Peyer's patch (tissue), 4 donors: ENCODE results near the gene PRSS36. TPM values are rescaled to one million over a fixed set of nuclear protein-coding genes. Genes with fewer than 3 reads are reported as not detected.
A peak's percentile ranks its signal among the peaks of the same experiment; 100 is the strongest.
"Not testable (repeated sequence)": the region's sequence is repeated elsewhere in the genome, so short reads cannot be mapped to it uniquely, and the experiment has no call there.

Source experiments
- DNase-seq, 3 donors: peaks; one replicate each; pipeline ENCODE4 v3.0.0-alpha.2; 2017 to 2019
- H3K27ac ChIP-seq, 4 donors: fragments of 200-600 bp; sonication (generic); one replicate each; pipeline ENCODE4 v1.5.1; 2016 to 2019
- H3K27me3 ChIP-seq, 2 donors: fragments of 200-600 bp; sonication (generic); one replicate each; pipeline ENCODE4 v1.5.1; 2019
- H3K36me3 ChIP-seq, 3 donors: fragments of 200-600 bp; sonication (generic); one replicate each; pipeline ENCODE4 v1.5.1; 2016 to 2019
- H3K4me1 ChIP-seq, 4 donors: fragments of 200-600 bp; sonication (generic); one replicate each; pipeline ENCODE4 v1.5.1; 2016 to 2019
- H3K4me3 ChIP-seq, 4 donors: fragments of 200-600 bp; sonication (generic); 1 replicate in 3 of 4; 2 replicates in 1 of 4; pipeline ENCODE4 v1.5.1; 2016 to 2019; ENCODE audit warnings: mild to moderate bottlenecking in 1 of 4
- H3K9me3 ChIP-seq, 4 donors: fragments of 200-600 bp; sonication (generic); one replicate each; pipeline ENCODE4 v1.5.1; 2016 to 2019; ENCODE audit warnings: mild to moderate bottlenecking in 1 of 4
- POLR2A ChIP-seq, 2 donors: fragments of 450-650 bp; IDR thresholded peaks; one replicate each; pipeline ENCODE4 v1.5.1; 2017; ENCODE audit warnings: antibody characterized with exemption in 2 of 2, mild to moderate bottlenecking in 2 of 2, moderate library complexity in 2 of 2
- total RNA-seq, 4 donors: library from RNA; depleted of rRNA; stranded (reverse); fragments of >200 nt; gene quantifications; one replicate each; pipeline ENCODE4 v1.1.0, GENCODE V29; 2016
- TF ChIP-seq, protein P1 (sequence below), 6 experiments: fragments of 450-650 bp in 4 of 6; fragments of 200-600 bp in 2 of 6; sonication (generic) in 1 of 6; IDR thresholded peaks; one replicate each; pipeline ENCODE4 v1.5.1; 2017 to 2019; ENCODE audit warnings: antibody characterized with exemption in 6 of 6, mild to moderate bottlenecking in 3 of 6, moderate library complexity in 1 of 6

The PRSS36 gene
- total RNA-seq, result 10 to 100 TPM in 3 of 4 donors, not detected in 1; 26.1 to 31.3 (median 28.2) TPM

DNA sequence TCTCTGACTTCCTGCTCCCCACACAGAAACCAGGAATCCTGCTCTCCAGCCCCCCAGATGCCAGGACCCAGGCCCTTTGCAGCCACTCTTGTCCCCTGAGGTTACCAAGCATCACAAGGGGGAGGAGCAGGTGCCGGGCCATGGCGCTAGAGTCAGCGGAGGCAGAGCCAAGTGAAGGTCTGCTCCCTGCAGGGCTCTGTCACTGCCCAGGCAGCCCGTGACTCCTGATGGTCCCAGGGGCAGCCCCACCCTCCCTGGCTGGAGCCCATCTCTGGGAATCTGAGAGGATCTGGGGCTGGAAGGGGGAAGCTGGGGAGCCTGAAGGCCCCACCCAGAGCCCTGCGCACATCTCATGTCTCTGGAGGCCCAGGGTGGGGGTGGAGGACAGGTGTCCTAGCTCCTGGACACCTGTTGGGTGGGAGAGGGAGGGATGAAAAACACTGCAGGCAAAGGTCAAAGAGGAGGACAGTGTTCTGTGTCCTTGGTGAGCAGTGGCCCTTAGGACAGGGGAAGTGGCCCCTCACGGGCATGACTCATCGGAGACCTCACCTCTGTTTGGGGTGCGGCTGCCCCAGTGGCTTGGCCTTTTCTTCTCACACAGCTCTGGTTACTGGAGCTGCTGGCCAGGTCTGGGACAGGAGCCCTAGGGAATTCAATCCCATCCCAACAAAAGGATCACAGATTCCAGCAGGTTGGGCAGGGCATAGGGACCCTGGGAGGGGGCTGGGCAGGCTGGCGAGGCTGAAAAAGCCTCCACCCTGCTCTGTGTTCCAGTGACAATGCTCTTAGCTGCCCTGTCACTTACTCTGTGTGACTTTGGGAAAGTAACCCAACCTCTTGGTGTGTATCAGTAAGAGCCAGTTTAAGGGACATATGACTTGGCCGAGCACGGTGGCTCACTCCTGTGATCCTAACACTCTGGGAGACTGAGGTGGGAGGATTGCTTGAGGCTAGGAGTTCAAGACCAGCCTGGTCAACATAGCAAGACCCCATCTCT lies at the start of gene PRSS36:
Gene PRSS36 (minus strand): TSS at position 173 of the 997 bp plus-strand sequence. CDS start 31 bp downstream, at position 142.
- H3K4me1 ChIP-seq, result peaks cover 0 to 10% (median 0%) of the 10 kb centered on the region in 4 donors
- no peak for TF ChIP-seq POLR2A (IDR thresholded peaks at IDR 0.05)
- TF ChIP-seq, protein P1, sequence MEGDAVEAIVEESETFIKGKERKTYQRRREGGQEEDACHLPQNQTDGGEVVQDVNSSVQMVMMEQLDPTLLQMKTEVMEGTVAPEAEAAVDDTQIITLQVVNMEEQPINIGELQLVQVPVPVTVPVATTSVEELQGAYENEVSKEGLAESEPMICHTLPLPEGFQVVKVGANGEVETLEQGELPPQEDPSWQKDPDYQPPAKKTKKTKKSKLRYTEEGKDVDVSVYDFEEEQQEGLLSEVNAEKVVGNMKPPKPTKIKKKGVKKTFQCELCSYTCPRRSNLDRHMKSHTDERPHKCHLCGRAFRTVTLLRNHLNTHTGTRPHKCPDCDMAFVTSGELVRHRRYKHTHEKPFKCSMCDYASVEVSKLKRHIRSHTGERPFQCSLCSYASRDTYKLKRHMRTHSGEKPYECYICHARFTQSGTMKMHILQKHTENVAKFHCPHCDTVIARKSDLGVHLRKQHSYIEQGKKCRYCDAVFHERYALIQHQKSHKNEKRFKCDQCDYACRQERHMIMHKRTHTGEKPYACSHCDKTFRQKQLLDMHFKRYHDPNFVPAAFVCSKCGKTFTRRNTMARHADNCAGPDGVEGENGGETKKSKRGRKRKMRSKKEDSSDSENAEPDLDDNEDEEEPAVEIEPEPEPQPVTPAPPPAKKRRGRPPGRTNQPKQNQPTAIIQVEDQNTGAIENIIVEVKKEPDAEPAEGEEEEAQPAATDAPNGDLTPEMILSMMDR (IDR thresholded peaks at IDR 0.05), result no peak
- no peak within 1 kb of the TSS for H3K4me3 ChIP-seq
- H3K9me3 ChIP-seq, result no peaks in the 10 kb centered on the region
- H3K36me3 ChIP-seq, result no peaks in the 10 kb centered on the region
- no peaks in the 10 kb centered on the region for H3K27me3 ChIP-seq
- no peak for DNase-seq
- peak within 1 kb of the TSS in 1 of 4 donors; percentile 25 for H3K27ac ChIP-seq

DNA sequence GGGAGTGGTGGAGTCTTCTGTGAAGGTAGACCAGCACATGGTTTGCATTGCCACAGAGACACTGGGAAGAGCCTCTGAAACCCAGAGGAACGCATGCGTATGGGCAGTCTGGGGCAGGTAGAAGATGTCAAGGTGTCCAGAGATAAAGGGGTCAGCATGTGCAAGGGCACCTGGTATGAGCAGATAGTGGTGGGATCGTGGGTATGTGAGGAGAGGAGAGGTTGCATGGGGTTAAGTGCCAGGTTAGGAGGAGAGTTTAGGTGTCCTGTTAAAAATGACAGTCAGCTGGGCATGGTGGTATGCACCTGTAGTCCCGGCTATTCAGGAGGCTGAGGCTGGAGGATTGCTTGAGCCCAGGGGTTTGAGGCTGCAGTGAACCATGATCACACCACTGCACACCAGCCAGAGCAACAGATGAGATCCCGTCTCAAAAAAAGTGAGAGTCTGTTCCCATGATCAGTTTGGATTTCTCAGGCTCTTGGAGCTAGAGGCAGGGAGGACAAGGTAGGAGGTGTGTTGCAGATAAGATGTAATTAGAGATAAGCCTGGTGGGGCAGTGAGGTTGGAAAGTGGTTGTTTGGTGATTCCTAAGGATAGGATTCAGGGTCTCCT lies 49.7 kb upstream of the PRSS36 start:
- Histone ChIP-seq H3K4me1 (peaks cover 0 to 26% (median 10%) of the 10 kb centered on the region in 4 donors), H3K9me3 (no peaks in the 10 kb centered on the region), H3K27ac (no peak overlapping the region), H3K4me3 (no peak overlapping the region), H3K36me3 (peaks cover 0 to 24% (median 0%) of the 10 kb centered on the region in 3 donors), H3K27me3 (no peaks in the 10 kb centered on the region)
- DNase-seq, result no peak
- no peak for TF ChIP-seq POLR2A (IDR thresholded peaks at IDR 0.05)
- TF ChIP-seq, protein P1 (IDR thresholded peaks at IDR 0.05), result no peak

DNA sequence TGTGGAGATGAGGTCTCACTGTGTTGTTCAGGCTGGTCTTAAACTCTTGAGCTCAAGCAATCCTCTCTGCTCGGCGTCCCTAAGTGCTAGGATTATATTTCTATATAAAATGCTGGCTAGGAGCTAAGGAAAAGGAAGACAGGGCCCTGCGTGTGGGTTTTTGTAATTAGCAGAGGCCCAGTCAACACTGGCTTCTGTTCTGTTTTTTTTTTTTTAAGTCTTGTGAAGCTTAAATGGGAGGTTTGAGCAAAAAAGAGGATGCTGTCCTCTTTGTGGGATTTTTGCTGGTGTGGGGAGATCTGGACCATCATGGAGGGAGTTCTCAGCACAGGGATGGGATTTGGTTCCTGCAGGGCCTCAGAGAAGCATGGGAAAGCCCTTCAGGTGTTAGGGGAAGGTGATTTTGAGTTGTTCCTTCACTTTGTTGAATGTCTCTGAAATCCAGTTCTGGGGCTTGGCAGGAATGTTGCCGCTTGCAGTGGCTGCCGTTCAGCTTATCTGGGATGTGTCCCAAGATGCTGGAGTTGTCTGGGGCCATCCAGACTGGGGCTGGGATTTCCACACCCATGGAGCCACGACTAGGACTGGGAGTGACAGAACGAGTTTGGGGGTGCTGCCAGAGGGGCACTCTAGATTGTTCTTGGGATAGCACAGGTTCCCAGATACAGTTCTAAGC lies 48.5 kb upstream of the PRSS36 start:
- no peak overlapping the region for H3K27ac ChIP-seq
- peaks cover 0 to 26% (median 10%) of the 10 kb centered on the region in 4 donors for H3K4me1 ChIP-seq
- H3K4me3 ChIP-seq, result no peak overlapping the region
- H3K27me3 ChIP-seq, result no peaks in the 10 kb centered on the region
- peaks cover 0 to 36% (median 0%) of the 10 kb centered on the region in 3 donors for H3K36me3 ChIP-seq
- no peak for TF ChIP-seq POLR2A (IDR thresholded peaks at IDR 0.05)
- TF ChIP-seq, protein P1 (IDR thresholded peaks at IDR 0.05), result no peak
- no peak for DNase-seq
- H3K9me3 ChIP-seq, result no peaks in the 10 kb centered on the region

DNA sequence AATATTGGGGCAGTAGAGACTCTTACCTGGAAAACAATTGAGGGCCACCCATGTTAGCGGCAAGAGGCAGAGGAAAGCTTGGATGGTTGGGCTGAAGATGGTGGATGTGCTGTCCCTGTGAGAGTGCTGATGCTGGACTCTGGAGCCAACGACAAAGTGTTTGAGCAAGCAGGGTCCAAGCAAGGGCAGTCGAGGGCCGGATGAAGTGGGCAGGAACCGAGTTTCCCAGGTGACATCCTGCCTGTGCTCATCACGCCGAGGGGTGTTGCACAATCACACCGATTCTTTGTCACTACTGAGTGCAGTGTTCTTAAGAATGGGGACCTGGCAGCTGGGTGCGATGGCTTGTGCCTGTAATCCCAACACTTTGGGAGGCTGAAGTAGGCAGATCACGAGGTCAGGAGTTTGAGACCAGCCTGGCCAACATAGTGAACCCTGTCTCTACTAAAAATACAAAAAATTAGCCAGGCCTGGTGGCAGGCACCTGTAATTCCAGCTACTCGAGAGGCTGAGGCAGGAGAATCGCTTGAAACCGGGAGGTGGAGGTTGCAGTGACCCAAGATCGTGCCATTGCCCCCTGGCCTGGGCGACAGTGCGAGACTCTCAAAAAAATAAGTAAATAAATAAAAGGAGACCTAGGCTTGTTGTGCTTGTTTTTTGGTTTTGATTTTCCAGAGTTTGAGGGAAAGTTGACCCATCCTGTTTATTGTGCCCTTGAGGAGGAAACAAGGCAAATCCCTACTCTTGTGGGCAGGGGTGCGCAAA lies 46.6 kb upstream of the PRSS36 start:
- no peak for TF ChIP-seq POLR2A (IDR thresholded peaks at IDR 0.05)
- TF ChIP-seq, protein P1 (IDR thresholded peaks at IDR 0.05), result no peak
- H3K4me3 ChIP-seq, result no peak overlapping the region
- H3K27ac ChIP-seq, result no peak overlapping the region
- peaks cover 0 to 54% (median 0%) of the 10 kb centered on the region in 3 donors for H3K36me3 ChIP-seq
- no peaks in the 10 kb centered on the region for H3K27me3 ChIP-seq
- DNase-seq, result no peak
- H3K4me1 ChIP-seq, result peaks cover 0 to 21% (median 9%) of the 10 kb centered on the region in 4 donors
- no peaks in the 10 kb centered on the region for H3K9me3 ChIP-seq

DNA sequence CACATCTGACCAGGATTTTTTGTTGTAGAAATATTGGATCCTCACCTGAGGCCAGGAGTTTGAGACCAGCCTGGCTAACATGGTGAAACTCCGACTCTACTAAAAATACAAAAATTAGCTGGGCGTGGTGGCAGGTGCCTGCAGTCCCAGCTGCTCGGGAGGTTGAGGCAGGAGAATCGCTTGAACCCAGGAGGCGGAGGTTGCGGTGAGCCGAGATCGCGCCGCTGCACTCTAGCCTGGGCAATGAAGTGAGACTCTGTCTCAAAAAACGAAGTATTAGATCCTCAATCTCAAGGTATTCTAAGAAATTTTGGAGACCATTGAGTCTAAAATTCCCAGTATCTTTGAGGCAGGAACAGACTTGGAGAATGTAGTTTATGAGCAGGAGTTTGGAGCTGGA lies 46.0 kb upstream of the PRSS36 start:
- H3K4me3 ChIP-seq, H3K27me3 ChIP-seq, DNase-seq, H3K9me3 ChIP-seq, H3K27ac ChIP-seq: not testable (repeated sequence)
- Histone ChIP-seq H3K36me3 (peaks cover 0 to 60% (median under 1%) of the 10 kb centered on the region in 3 donors), H3K4me1 (peaks cover 0 to 15% (median 3%) of the 10 kb centered on the region in 4 donors)
